ENCODE data around the gene GAS7.

Gene GAS7

GRCh38 chr17:10135539-10136257, 62.7 kb downstream of the GAS7 start:
- peak; percentile 48 to 51 for DNase-seq (ENCODE audit: low read depth in 2 of 2)
- no peak overlapping the region for H3K4me3 ChIP-seq (replicated peaks in 1 of 2; ENCODE audit: low read depth in 2 of 2, low read length in 2 of 2)
- TF ChIP-seq, protein P1, sequence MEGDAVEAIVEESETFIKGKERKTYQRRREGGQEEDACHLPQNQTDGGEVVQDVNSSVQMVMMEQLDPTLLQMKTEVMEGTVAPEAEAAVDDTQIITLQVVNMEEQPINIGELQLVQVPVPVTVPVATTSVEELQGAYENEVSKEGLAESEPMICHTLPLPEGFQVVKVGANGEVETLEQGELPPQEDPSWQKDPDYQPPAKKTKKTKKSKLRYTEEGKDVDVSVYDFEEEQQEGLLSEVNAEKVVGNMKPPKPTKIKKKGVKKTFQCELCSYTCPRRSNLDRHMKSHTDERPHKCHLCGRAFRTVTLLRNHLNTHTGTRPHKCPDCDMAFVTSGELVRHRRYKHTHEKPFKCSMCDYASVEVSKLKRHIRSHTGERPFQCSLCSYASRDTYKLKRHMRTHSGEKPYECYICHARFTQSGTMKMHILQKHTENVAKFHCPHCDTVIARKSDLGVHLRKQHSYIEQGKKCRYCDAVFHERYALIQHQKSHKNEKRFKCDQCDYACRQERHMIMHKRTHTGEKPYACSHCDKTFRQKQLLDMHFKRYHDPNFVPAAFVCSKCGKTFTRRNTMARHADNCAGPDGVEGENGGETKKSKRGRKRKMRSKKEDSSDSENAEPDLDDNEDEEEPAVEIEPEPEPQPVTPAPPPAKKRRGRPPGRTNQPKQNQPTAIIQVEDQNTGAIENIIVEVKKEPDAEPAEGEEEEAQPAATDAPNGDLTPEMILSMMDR (IDR thresholded peaks at IDR 0.05; ENCODE audit: low read depth, low read length) = no peak

DNA sequence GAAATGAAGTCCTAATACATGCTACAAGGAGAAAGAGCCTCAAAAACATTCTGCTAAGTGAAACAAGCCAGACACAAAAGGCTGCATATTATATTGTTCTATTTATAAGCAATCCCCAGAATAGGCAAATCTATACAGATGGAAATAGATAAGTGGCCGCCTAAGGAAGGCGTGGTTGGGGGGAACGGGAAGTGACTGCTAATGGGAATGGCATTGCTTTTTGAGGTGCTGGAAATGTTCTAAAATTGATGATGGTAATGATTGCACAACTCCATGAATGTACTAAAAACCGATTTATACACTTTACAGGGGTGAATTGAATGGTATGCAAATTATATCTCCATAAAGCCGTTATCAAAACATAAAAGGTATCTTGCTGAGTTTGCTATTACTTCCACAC, 67.7 kb downstream of the GAS7 start:
- DNase-seq (ENCODE audit: low read depth in 2 of 2) = no peak
- TF ChIP-seq, protein P1 (IDR thresholded peaks at IDR 0.05; ENCODE audit: low read depth, low read length) = no peak

DNA sequence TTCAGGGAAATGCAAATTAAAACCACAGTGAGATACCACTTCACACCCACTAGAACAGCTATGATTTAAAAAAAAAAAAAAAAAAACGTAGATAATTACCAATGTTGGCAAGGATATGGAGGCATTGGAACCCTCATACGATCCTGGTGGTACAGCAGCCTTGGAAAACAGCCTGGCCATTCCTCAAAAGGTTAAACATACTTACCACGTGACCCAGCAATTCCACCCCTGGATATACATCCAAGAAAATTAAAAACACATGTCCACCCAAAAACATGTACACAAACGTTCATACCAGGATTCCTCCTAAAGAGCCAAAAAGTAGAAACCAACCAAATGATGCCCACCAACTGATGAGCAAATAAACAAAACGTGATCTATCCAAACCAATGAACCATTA, 68.1 kb downstream of the GAS7 start:
- no peak overlapping the region for H3K4me3 ChIP-seq (replicated peaks in 1 of 2; ENCODE audit: low read depth in 2 of 2, low read length in 2 of 2)
- peak in 1 of 2 donors; percentile 60 for DNase-seq (ENCODE audit: low read depth in 2 of 2)
- TF ChIP-seq, protein P1 (IDR thresholded peaks at IDR 0.05; ENCODE audit: low read depth, low read length) = no peak

More for the DNA sequence above, 67.7 kb downstream of the GAS7 start:
- H3K4me3 ChIP-seq (replicated peaks in 1 of 2; ENCODE audit: low read depth in 2 of 2, low read length in 2 of 2) = no peak overlapping the region

- TF ChIP-seq, protein P1 (IDR thresholded peaks at IDR 0.05; ENCODE audit: low read depth, low read length) = no peak
- H3K4me3 ChIP-seq (replicated peaks in 1 of 2; ENCODE audit: low read depth in 2 of 2, low read length in 2 of 2) = no peak overlapping the region
- peak; percentile 70 to 99 for DNase-seq (ENCODE audit: low read depth in 2 of 2)
Observed at GRCh38 chr17:10127819-10128425, 70.5 kb downstream of the GAS7 start.

DNA sequence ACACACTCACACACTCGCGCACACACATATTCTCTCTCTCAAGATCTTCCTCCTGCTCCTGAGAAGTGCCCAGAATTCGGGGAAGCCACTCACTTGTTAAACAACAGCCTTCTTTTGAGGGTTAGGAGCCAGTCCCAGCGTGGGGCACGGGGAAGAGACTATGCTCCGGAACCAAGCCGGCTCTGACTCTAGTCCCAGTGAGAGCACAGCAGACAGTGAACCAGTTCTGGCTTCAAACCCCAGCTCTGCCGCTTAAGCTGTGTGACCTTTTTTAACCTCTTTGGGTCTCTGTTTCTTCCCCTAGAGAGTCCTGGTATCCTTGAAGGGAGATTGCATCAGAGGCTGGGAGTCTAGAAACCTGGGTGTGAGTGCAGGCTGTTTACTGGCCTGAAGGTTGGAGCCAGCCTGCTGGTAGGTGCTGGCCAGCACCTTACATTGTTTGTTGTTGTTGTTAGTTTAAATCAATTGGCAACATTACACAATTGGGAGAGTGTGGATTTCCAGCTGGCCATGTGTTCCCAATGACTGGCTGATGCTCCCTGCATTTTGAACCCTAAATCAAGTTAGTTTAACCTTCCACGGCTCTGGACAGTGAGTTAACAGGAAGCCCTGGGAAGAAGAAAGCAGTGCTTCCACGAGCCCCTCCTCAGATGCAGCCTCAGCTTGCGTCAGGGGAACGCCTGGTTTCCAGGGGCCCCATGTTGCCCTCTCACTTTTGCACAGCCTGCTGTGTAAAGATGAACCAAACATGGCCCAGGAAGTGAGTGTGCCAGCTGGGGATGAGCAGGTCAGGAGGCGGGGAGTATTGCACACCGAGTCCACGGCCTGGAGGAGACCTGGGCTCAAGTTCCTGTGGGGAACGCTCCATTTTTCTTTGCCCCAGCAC, 71.5 kb downstream of the GAS7 start:
- DNase-seq (ENCODE audit: low read depth in 2 of 2) = peak; percentile 42 to 85
- TF ChIP-seq, protein P1 (IDR thresholded peaks at IDR 0.05; ENCODE audit: low read depth, low read length) = no peak
- no peak overlapping the region for H3K4me3 ChIP-seq (replicated peaks in 1 of 2; ENCODE audit: low read depth in 2 of 2, low read length in 2 of 2)

- DNase-seq (ENCODE audit: low read depth in 2 of 2) = no peak
- TF ChIP-seq, protein P1 (IDR thresholded peaks at IDR 0.05; ENCODE audit: low read depth, low read length) = no peak
- no peak overlapping the region for H3K4me3 ChIP-seq (replicated peaks in 1 of 2; ENCODE audit: low read depth in 2 of 2, low read length in 2 of 2)
Observed at GRCh38 chr17:10126276-10126615, 72.2 kb downstream of the GAS7 start.
